ENCODE data around the gene GPATCH4.

- no peak for TF ChIP-seq CTCF (IDR thresholded peaks at IDR 0.05)
- TF ChIP-seq EP300 (IDR thresholded peaks at IDR 0.05), result no peak
- TF ChIP-seq POLR2AphosphoS5 (IDR thresholded peaks at IDR 0.05), result no peak
Observed at GRCh38 chr1:156645666-156646065, 44.4 kb upstream of the GPATCH4 start.

All from stomach (tissue), 4 donors.